SU-DHL-6 (cell line): ENCODE results near the gene GAS5.

ENCODE experiments used
- H2AFZ ChIP-seq: fragments of 200-600 bp; sonication (generic); 2 replicates; pipeline ENCODE4 v1.6.1; 2014; ENCODE audit warnings: low read depth, mild to moderate bottlenecking, moderate library complexity, mixed read lengths, antibody characterized with exemption, low read length; ENCODE audit not compliant: severe bottlenecking
- H3F3A ChIP-seq: fragments of 200-600 bp; shearing (Covaris generic); 2 replicates; pipeline ENCODE4 v1.6.0; 2016; ENCODE audit warnings: antibody characterized with exemption, mild to moderate bottlenecking; ENCODE audit not compliant: insufficient read depth
- H3K27ac ChIP-seq: fragments of 200-600 bp; sonication (generic); 2 replicates; pipeline ENCODE4 v1.5.1; 2016; ENCODE audit warnings: low read depth, mild to moderate bottlenecking, low read length, moderate library complexity, mixed read lengths
- H3K27me3 ChIP-seq: fragments of 200-600 bp; sonication (generic), shearing (Covaris generic); 2 replicates; pipeline ENCODE4 v1.6.0; 2014; ENCODE audit warnings: mild to moderate bottlenecking, low read length
- H3K36me3 ChIP-seq: fragments of 200-600 bp; sonication (generic); 2 replicates; pipeline ENCODE4 v1.6.1; 2014; ENCODE audit warnings: mild to moderate bottlenecking, low read length, mixed read lengths
- H3K4me2 ChIP-seq: fragments of 300-600, 200-600 bp; shearing (Covaris generic), sonication (generic); 2 replicates; pipeline ENCODE4 v1.6.0; 2014; ENCODE audit warnings: low read length, low read depth, mild to moderate bottlenecking; ENCODE audit not compliant: poor library complexity, severe bottlenecking
- H3K4me3 ChIP-seq: fragments of 200-600 bp; sonication (generic); 2 replicates; pipeline ENCODE4 v1.5.1; 2014; ENCODE audit warnings: antibody characterized with exemption, low read length, mild to moderate bottlenecking, mixed read lengths; ENCODE audit not compliant: insufficient read depth, poor library complexity, severe bottlenecking
- H3K79me2 ChIP-seq: fragments of 200-600 bp; sonication (generic); 2 replicates; pipeline ENCODE4 v1.6.1; 2014; ENCODE audit warnings: mild to moderate bottlenecking, low read length, moderate library complexity; ENCODE audit not compliant: insufficient read depth
- H3K9ac ChIP-seq: fragments of 200-600 bp; sonication (generic); 2 replicates; pipeline ENCODE4 v1.7.0; 2014; ENCODE audit warnings: mild to moderate bottlenecking, low read length
- H3K9me2 ChIP-seq: fragments of 200-600 bp; sonication (generic); replicated peaks from 2 replicates; pipeline ENCODE4 v1.6.1; 2014; ENCODE audit warnings: low read length; ENCODE audit not compliant: insufficient read depth
- H3K9me3 ChIP-seq: fragments of 200-600 bp; sonication (generic); 2 replicates; pipeline ENCODE4 v1.6.1; 2014; ENCODE audit warnings: low read length, mixed read lengths; ENCODE audit not compliant: insufficient read depth
- H4K20me1 ChIP-seq: fragments of 200-600 bp; sonication (generic); 2 replicates; pipeline ENCODE4 v1.6.1; 2014; ENCODE audit warnings: low read depth, mild to moderate bottlenecking, antibody characterized with exemption, low read length, moderate library complexity, mixed read lengths
- EZH2phosphoT487 ChIP-seq: fragments of 200-600 bp; sonication (generic), shearing (Covaris generic); conservative IDR thresholded peaks from 2 replicates; pipeline ENCODE4 v1.6.1; 2018; ENCODE audit warnings: mild to moderate bottlenecking, antibody characterized with exemption, low read length, moderate library complexity, mixed read lengths
- TF ChIP-seq, protein P1 (sequence below): fragments of 200-600 bp; sonication (generic); IDR thresholded peaks from one replicate; pipeline ENCODE4 v1.5.1; 2017; ENCODE audit warnings: antibody characterized with exemption, mild to moderate bottlenecking, low read length, moderate library complexity; ENCODE audit not compliant: insufficient read depth, poor library complexity, severe bottlenecking

GAS5 gene

DNA sequence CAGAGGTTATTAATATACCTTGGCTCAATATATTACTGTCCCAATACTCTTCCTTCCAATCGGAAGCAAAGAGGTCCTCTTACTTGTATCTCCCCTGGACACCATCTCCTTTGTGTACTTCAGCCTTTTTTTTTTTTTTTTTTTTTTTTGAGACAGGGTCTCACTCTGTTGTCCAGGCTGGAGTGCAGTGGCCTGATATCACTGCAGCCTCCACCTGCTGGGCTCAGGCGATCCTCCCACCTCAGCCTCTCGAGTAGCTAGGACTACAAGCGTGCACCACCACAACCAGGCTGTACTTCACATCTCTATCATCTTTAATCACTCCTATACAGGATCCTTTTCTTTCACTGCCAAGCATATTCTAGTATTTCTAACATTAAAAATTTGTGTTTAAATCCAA, 46.1 kb downstream of the GAS5 start:
- no peak overlapping the region for H2AFZ ChIP-seq
- no peaks in the 10 kb centered on the region for H3K27me3 ChIP-seq
- H3K9me2 ChIP-seq = no peaks in the 10 kb centered on the region
- no peak overlapping the region for H3K4me3 ChIP-seq
- TF ChIP-seq EZH2phosphoT487 = no peak
- TF ChIP-seq, protein P1, sequence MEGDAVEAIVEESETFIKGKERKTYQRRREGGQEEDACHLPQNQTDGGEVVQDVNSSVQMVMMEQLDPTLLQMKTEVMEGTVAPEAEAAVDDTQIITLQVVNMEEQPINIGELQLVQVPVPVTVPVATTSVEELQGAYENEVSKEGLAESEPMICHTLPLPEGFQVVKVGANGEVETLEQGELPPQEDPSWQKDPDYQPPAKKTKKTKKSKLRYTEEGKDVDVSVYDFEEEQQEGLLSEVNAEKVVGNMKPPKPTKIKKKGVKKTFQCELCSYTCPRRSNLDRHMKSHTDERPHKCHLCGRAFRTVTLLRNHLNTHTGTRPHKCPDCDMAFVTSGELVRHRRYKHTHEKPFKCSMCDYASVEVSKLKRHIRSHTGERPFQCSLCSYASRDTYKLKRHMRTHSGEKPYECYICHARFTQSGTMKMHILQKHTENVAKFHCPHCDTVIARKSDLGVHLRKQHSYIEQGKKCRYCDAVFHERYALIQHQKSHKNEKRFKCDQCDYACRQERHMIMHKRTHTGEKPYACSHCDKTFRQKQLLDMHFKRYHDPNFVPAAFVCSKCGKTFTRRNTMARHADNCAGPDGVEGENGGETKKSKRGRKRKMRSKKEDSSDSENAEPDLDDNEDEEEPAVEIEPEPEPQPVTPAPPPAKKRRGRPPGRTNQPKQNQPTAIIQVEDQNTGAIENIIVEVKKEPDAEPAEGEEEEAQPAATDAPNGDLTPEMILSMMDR = no peak
- peak overlapping the region; percentile 67 for H3K4me2 ChIP-seq
- no peak overlapping the region for H3K27ac ChIP-seq
- peaks cover 79% of the 10 kb centered on the region for H3K79me2 ChIP-seq
- peaks cover 14% of the 10 kb centered on the region for H3F3A ChIP-seq
- no peak overlapping the region for H3K9ac ChIP-seq
- no peaks in the 10 kb centered on the region for H3K9me3 ChIP-seq
- H3K36me3 ChIP-seq = peaks cover 27% of the 10 kb centered on the region
- 0 out of 2 replicates have a peak, but pooled peaks cover 9% of the 10 kb centered on the region for H4K20me1 ChIP-seq

DNA sequence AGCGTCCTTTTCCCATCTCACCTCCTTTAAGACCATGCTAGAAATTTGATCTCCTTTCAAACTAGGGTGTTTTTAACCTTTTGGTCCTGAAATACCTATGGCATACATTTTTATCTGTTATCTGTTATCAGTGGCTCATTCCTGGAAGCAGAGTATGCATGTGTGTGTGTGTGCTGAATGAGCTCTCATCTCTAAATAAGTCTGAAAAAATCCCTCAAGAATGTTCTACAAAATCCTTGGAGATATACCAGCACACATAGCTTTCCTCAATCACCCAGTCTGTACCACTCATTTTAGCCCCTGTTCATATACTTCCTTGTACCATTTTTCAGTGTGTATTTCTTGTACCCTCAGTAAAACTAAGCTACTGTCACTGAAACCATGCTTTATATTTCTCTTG, 49.3 kb downstream of the GAS5 start:
- Histone ChIP-seq H3F3A (no peaks in the 10 kb centered on the region), H3K4me3 (no peak overlapping the region), H3K9me2 (no peaks in the 10 kb centered on the region), H3K9ac (no peak overlapping the region), H3K27me3 (no peaks in the 10 kb centered on the region), H3K36me3 (peaks cover 27% of the 10 kb centered on the region), H2AFZ (no peak overlapping the region), H3K27ac (no peak overlapping the region), H3K9me3 (no peaks in the 10 kb centered on the region), H3K4me2 (no peak overlapping the region), H4K20me1 (0 out of 2 replicates have a peak, but pooled peaks cover 9% of the 10 kb centered on the region), H3K79me2 (peaks cover 88% of the 10 kb centered on the region)
- TF ChIP-seq, protein P1 = no peak
- no peak for TF ChIP-seq EZH2phosphoT487
